Measurements from ENCODE around the gene PCBP3.
A peak's percentile ranks its signal among the peaks of the same experiment; 100 is the strongest.
"Not testable (repeated sequence)": the region's sequence is repeated elsewhere in the genome, so short reads cannot be mapped to it uniquely, and the experiment has no call there.

Gene PCBP3

GRCh38 chr21:45613396-45613795 is 30.1 kb upstream of the PCBP3 start:
- DNase-seq (ENCODE audit: low read depth in 2 of 2): no peak

- no peak for DNase-seq (ENCODE audit: low read depth in 2 of 2)
These were observed 29.6 kb upstream of the PCBP3 start for GRCh38 chr21:45613881-45614280.

GRCh38 chr21:45615145-45615711 is 28.3 kb upstream of the PCBP3 start:
- DNase-seq (ENCODE audit: low read depth in 2 of 2): peak; percentile 64 to 74

GRCh38 chr21:45617021-45617921 is 26.3 kb upstream of the PCBP3 start:
- no peak for DNase-seq (ENCODE audit: low read depth in 2 of 2)

- no peak for DNase-seq (ENCODE audit: low read depth in 2 of 2)
These were observed 25.2 kb upstream of the PCBP3 start for GRCh38 chr21:45618287-45618686.

GRCh38 chr21:45618846-45619485 is 24.6 kb upstream of the PCBP3 start:
- no peak for DNase-seq (ENCODE audit: low read depth in 2 of 2)

- DNase-seq (ENCODE audit: low read depth in 2 of 2): no peak
These were observed 23.2 kb upstream of the PCBP3 start for GRCh38 chr21:45620201-45620923.

GRCh38 chr21:45621435-45622331 is 21.8 kb upstream of the PCBP3 start:
- DNase-seq (ENCODE audit: low read depth in 2 of 2): not testable (repeated sequence)

- no peak for DNase-seq (ENCODE audit: low read depth in 2 of 2)
These were observed 21.0 kb upstream of the PCBP3 start for GRCh38 chr21:45622416-45623097.

- DNase-seq (ENCODE audit: low read depth in 2 of 2): no peak
These were observed 20.1 kb upstream of the PCBP3 start for GRCh38 chr21:45623436-45623835.

- not testable (repeated sequence) for DNase-seq (ENCODE audit: low read depth in 2 of 2)
These were observed 17.4 kb upstream of the PCBP3 start for GRCh38 chr21:45626127-45626526.

GRCh38 chr21:45629046-45629981 is 14.2 kb upstream of the PCBP3 start:
- DNase-seq (ENCODE audit: low read depth in 2 of 2): no peak

- no peak for DNase-seq (ENCODE audit: low read depth in 2 of 2)
These were observed 13.3 kb upstream of the PCBP3 start for GRCh38 chr21:45630066-45630694.

GRCh38 chr21:45630876-45631275 is 12.6 kb upstream of the PCBP3 start:
- DNase-seq (ENCODE audit: low read depth in 2 of 2): no peak

GRCh38 chr21:45631540-45631939 is 12.0 kb upstream of the PCBP3 start:
- no peak for DNase-seq (ENCODE audit: low read depth in 2 of 2)

- DNase-seq (ENCODE audit: low read depth in 2 of 2): no peak
These were observed 11.4 kb upstream of the PCBP3 start for GRCh38 chr21:45632160-45632559.

- no peak for DNase-seq (ENCODE audit: low read depth in 2 of 2)
These were observed 10.8 kb upstream of the PCBP3 start for GRCh38 chr21:45632637-45633251.

GRCh38 chr21:45634511-45635183 is 8.9 kb upstream of the PCBP3 start:
- DNase-seq (ENCODE audit: low read depth in 2 of 2): no peak
